Loucy (cell line): ENCODE measurements around the gene SLC19A1.

Experiments
- H2AFZ ChIP-seq: fragments of 200-600 bp; sonication (generic); 2 replicates; pipeline ENCODE4 v1.6.0; 2016; ENCODE audit warnings: antibody characterized with exemption, mild to moderate bottlenecking, low read length, moderate library complexity
- H3F3A ChIP-seq: fragments of 200-600 bp; 2 replicates; pipeline ENCODE4 v1.6.0; 2016; ENCODE audit warnings: antibody characterized with exemption, low read depth, mild to moderate bottlenecking
- H3K27me3 ChIP-seq: fragments of 200-600 bp; sonication (generic); 2 replicates; pipeline ENCODE4 v1.6.1; 2014; ENCODE audit warnings: low read length, mild to moderate bottlenecking; ENCODE audit not compliant: insufficient read depth, poor library complexity, severe bottlenecking
- H3K36me3 ChIP-seq: fragments of 200-600 bp; sonication (generic); 2 replicates; pipeline ENCODE4 v1.6.1; 2016; ENCODE audit warnings: low read length; ENCODE audit not compliant: insufficient read depth
- H3K4me1 ChIP-seq: fragments of 200-600 bp; sonication (generic); 2 replicates; pipeline ENCODE4 v1.5.1; 2014; ENCODE audit warnings: low read length, mild to moderate bottlenecking; ENCODE audit not compliant: insufficient read depth, poor library complexity, severe bottlenecking
- H3K4me2 ChIP-seq: fragments of 200-600 bp; sonication (generic); 2 replicates; pipeline ENCODE4 v1.6.0; 2014; ENCODE audit warnings: antibody characterized with exemption, low read length, low read depth, mild to moderate bottlenecking; ENCODE audit not compliant: poor library complexity, severe bottlenecking
- H3K4me3 ChIP-seq: fragments of 200-600 bp; sonication (generic); 2 replicates; pipeline ENCODE4 v1.5.1; 2014; ENCODE audit warnings: low read length, mild to moderate bottlenecking, mixed read lengths; ENCODE audit not compliant: poor library complexity, severe bottlenecking
- H3K79me2 ChIP-seq: fragments of 200-600 bp; sonication (generic); 2 replicates; pipeline ENCODE4 v1.6.1; 2014; ENCODE audit warnings: low read length; ENCODE audit not compliant: insufficient read depth
- H3K9ac ChIP-seq: fragments of 200-600 bp; sonication (generic); 2 replicates; pipeline ENCODE4 v1.6.0; 2014; ENCODE audit warnings: mild to moderate bottlenecking, low read depth, low read length, moderate library complexity; ENCODE audit not compliant: poor library complexity, severe bottlenecking
- H3K9me2 ChIP-seq: fragments of 200-600 bp; sonication (generic); replicated peaks from 2 replicates; pipeline ENCODE4 v1.6.1; 2016; ENCODE audit warnings: low read depth, low read length, mixed read lengths
- H3K9me3 ChIP-seq: fragments of 200-600 bp; sonication (generic); 2 replicates; pipeline ENCODE4 v1.6.1; 2014; ENCODE audit warnings: mild to moderate bottlenecking, antibody characterized with exemption, low read length, low read depth; ENCODE audit not compliant: insufficient read depth
- H4K20me1 ChIP-seq: fragments of 200-600 bp; sonication (generic); 2 replicates; pipeline ENCODE4 v1.6.0; 2014; ENCODE audit warnings: antibody characterized with exemption, low read length, mild to moderate bottlenecking; ENCODE audit not compliant: insufficient read depth, poor library complexity, severe bottlenecking
- EZH2phosphoT487 ChIP-seq: fragments of 200-600 bp; IDR thresholded peaks from 2 replicates; pipeline ENCODE4 v1.6.1; 2018; ENCODE audit warnings: antibody characterized with exemption, mild to moderate bottlenecking, moderate library complexity, borderline replicate concordance
- TF ChIP-seq, protein P1 (sequence below): fragments of 200-600 bp; sonication (generic); conservative IDR thresholded peaks from 2 replicates; pipeline ENCODE4 v1.5.1; 2014; ENCODE audit warnings: mild to moderate bottlenecking, antibody characterized with exemption, low read length

Gene SLC19A1

GRCh38 chr21:45542242-45542666 lies at the start of gene SLC19A1:
Gene SLC19A1, minus strand, starts transcription at chr21:45542440. Its CDS starts 4,481 bp downstream, at chr21:45537959.
- Histone ChIP-seq H3K9me2 (no peaks in the 10 kb centered on the region), H3K27me3 (no peaks in the 10 kb centered on the region), H3K4me1 (peaks cover 26% of the 10 kb centered on the region), H3F3A (0 out of 2 replicates have a peak, but pooled peaks cover 3% of the 10 kb centered on the region), H3K79me2 (peaks cover 43% of the 10 kb centered on the region), H3K4me3 (peak within 1 kb of the TSS; percentile 74), H3K9ac (peak within 1 kb of the TSS; percentile 84), H3K4me2 (peak within 1 kb of the TSS; percentile 93), H3K9me3 (no peaks in the 10 kb centered on the region), H2AFZ (peak within 1 kb of the TSS; percentile 43; the same call in 1 of the 2 replicates), H3K36me3 (no peaks in the 10 kb centered on the region), H4K20me1 (peaks cover 22% of the 10 kb centered on the region)
- TF ChIP-seq, protein P1, sequence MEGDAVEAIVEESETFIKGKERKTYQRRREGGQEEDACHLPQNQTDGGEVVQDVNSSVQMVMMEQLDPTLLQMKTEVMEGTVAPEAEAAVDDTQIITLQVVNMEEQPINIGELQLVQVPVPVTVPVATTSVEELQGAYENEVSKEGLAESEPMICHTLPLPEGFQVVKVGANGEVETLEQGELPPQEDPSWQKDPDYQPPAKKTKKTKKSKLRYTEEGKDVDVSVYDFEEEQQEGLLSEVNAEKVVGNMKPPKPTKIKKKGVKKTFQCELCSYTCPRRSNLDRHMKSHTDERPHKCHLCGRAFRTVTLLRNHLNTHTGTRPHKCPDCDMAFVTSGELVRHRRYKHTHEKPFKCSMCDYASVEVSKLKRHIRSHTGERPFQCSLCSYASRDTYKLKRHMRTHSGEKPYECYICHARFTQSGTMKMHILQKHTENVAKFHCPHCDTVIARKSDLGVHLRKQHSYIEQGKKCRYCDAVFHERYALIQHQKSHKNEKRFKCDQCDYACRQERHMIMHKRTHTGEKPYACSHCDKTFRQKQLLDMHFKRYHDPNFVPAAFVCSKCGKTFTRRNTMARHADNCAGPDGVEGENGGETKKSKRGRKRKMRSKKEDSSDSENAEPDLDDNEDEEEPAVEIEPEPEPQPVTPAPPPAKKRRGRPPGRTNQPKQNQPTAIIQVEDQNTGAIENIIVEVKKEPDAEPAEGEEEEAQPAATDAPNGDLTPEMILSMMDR: no peak
- TF ChIP-seq EZH2phosphoT487: no peak

DNA sequence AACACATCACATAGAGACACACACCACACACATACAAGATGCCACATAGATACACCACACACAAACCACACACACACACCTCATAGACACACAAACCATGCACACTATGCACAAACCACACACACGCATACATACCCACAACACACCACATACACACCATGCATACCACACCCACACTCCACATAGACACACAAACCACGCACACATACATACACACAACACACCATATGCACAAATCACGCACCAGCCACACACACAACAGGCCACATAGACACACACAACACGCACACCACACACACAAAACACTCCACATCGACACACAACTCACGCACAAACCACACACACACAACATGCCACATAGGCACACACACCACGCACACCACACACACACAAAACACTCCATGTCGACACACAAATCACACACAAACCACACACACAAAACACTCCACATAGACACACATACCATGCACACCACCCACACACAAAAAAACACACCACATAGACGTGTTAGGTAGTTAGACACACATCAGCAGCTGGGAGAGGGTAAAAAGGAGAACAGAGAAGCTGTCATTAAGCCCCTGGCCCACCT lies 49.5 kb upstream of the SLC19A1 start:
- Histone ChIP-seq H3F3A (no peaks in the 10 kb centered on the region), H3K79me2 (no peaks in the 10 kb centered on the region), H3K4me1 (no peaks in the 10 kb centered on the region), H4K20me1 (no peaks in the 10 kb centered on the region), H2AFZ (no peak overlapping the region), H3K4me2 (no peak overlapping the region), H3K36me3 (no peaks in the 10 kb centered on the region), H3K4me3 (no peak overlapping the region), H3K9me3 (0 out of 2 replicates have a peak, but pooled peaks cover 5% of the 10 kb centered on the region), H3K9me2 (no peaks in the 10 kb centered on the region), H3K9ac (no peak overlapping the region), H3K27me3 (no peaks in the 10 kb centered on the region)
- no peak for TF ChIP-seq EZH2phosphoT487
- TF ChIP-seq, protein P1: no peak

DNA sequence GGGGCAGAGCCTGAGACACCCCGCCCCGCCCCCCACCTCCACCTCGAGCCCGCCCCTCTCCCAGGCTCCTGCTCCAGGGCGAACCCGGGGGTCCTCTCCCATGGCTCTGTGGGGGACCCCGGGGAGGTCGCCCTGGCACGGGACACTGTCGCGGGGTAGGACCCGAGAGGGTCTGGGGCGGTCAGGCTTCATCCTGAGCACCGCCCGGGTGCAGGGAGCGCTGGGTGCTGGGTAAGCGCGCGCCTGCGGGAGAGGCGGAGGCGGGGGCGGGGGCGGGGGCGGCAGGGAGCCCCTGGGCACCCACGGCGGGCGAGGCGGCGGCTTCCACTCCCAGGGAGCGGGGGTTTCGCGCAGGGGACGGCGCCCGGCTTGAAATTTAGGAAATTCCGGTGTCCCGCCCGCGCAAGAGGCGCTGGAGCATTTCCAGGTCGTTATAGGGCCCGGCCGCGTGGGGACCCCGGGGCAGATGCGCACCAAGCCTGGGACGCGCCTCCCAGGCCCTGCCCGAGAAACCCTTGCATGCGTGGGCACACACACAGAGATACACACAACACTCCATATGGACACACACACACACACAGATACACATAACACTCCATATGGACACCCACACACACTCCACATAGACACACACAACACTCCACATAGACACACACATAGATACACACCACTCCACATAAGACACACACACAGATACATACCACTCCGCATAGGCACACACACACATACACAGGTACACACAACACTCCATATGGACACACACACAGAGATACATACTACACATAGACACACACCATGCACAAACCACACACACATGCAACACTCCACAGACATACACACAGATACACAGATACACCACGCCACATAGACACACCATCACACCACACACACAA lies 48.7 kb upstream of the SLC19A1 start:
- H2AFZ ChIP-seq: no peak overlapping the region
- no peak overlapping the region for H3K4me2 ChIP-seq
- H3K4me1 ChIP-seq: no peaks in the 10 kb centered on the region
- H3K4me3 ChIP-seq: no peak overlapping the region
- no peaks in the 10 kb centered on the region for H3K27me3 ChIP-seq
- H4K20me1 ChIP-seq: no peaks in the 10 kb centered on the region
- no peaks in the 10 kb centered on the region for H3K36me3 ChIP-seq
- no peaks in the 10 kb centered on the region for H3K9me2 ChIP-seq
- TF ChIP-seq EZH2phosphoT487: no peak
- TF ChIP-seq, protein P1: no peak
- H3K9me3 ChIP-seq: peaks cover 12% of the 10 kb centered on the region; the same call in 1 of the 2 replicates
- no peaks in the 10 kb centered on the region for H3F3A ChIP-seq
- H3K9ac ChIP-seq: no peak overlapping the region
- no peaks in the 10 kb centered on the region for H3K79me2 ChIP-seq
